ENCODE results near the gene GPR87.

GRCh38 chr3:151350656-151351055 is 34.0 kb upstream of the GPR87 start:
- TF ChIP-seq POLR2A (IDR thresholded peaks at IDR 0.05) (no peak), CTCF (IDR thresholded peaks at IDR 0.05) (no peak), POLR2AphosphoS5 (IDR thresholded peaks at IDR 0.05) (no peak)
